ENCODE data around the gene RNF39. TPM values are rescaled to one million over a fixed set of nuclear protein-coding genes. Genes with fewer than 3 reads are reported as not detected.

Gene RNF39
- total and polyA plus RNA-seq, 2 of the 13 experiments (the other 11 are each of a cell fraction or from before 2014, with no cell fraction given), result 0.13 to 1.8 TPM

GRCh38 chr6:30102970-30103871, 27.7 kb upstream of the RNF39 start (continued):
- no peak for TF ChIP-seq CEBPZ (IDR thresholded peaks at IDR 0.05; ENCODE audit: low read length)
- TF ChIP-seq ZNF326 (CRISPR knock-in tag; IDR thresholded peaks at IDR 0.05; ENCODE audit: borderline replicate concordance), result no peak
- TF ChIP-seq FOXK2 (IDR thresholded peaks at IDR 0.05), result peak; percentile 57; the same call in 1 of the 2 replicates
- no peak for TF ChIP-seq ATF2 (CRISPR knock-in tag; IDR thresholded peaks at IDR 0.05)
- TF ChIP-seq TFDP1 (CRISPR knock-in tag; IDR thresholded peaks at IDR 0.05; ENCODE audit: borderline replicate concordance), result no peak; the same call in 1 of the 2 replicates
- no peak for TF ChIP-seq CHCHD3 (CRISPR knock-in tag; IDR thresholded peaks at IDR 0.05)
- no peak for TF ChIP-seq CHD4 (IDR thresholded peaks at IDR 0.05; ENCODE audit: borderline replicate concordance, low read length)
- no peak for TF ChIP-seq ARID3A (IDR thresholded peaks at IDR 0.05; ENCODE audit: low read depth, low read length)
- no peak for TF ChIP-seq ZNF747 (CRISPR knock-in tag; IDR thresholded peaks at IDR 0.05; ENCODE audit: borderline replicate concordance)
- TF ChIP-seq SP140L (CRISPR knock-in tag; IDR thresholded peaks at IDR 0.05; ENCODE audit: borderline replicate concordance), result no peak; the same call in 1 of the 2 replicates
- no peak for TF ChIP-seq MTA3 (CRISPR knock-in tag; IDR thresholded peaks at IDR 0.05)
- no peak for TF ChIP-seq ZNF839 (CRISPR knock-in tag; IDR thresholded peaks at IDR 0.05; ENCODE audit: borderline replicate concordance)
- TF ChIP-seq YY1 (IDR thresholded peaks at IDR 0.05; ENCODE audit: insufficient read depth, insufficient replicate concordance, low read depth, low read length), result peak; percentile 51
- no peak for TF ChIP-seq HBP1 (CRISPR knock-in tag; IDR thresholded peaks at IDR 0.05; ENCODE audit: low read depth)
- TF ChIP-seq PRMT3 (CRISPR knock-in tag; IDR thresholded peaks at IDR 0.05; ENCODE audit: borderline replicate concordance, low read depth), result no peak
- TF ChIP-seq ZNF562 (CRISPR knock-in tag; IDR thresholded peaks at IDR 0.05; ENCODE audit: borderline replicate concordance), result no peak
- TF ChIP-seq PHF21A (CRISPR knock-in tag; IDR thresholded peaks at IDR 0.05), result no peak
- TF ChIP-seq JUN (CRISPR knock-in tag; IDR thresholded peaks at IDR 0.05), result no peak
- no peak for TF ChIP-seq ZNF430 (CRISPR knock-in tag; IDR thresholded peaks at IDR 0.05)

All from HepG2 (cell line).